ENCODE data around the gene AZGP1.

- TF ChIP-seq CTCF (IDR thresholded peaks at IDR 0.05 in 4 of 5, conservative IDR thresholded peaks at IDR 0.05 in 1 of 5) (no peak), POLR2A (IDR thresholded peaks at IDR 0.05) (no peak)
Measured at GRCh38 chr7:100000239-100000638, 24.4 kb upstream of the AZGP1 start.

Data from gastrocnemius medialis (tissue), 4 donors.